Activated CD8-positive, alpha-beta memory T cell treated with anti-CD3 and anti-CD28 coated beads, Interleukin-2, amount 10 ng/mL, durations not matched to agents 7 days and 5 days (primary cell): Measurements from ENCODE around the gene STON2. TPM values are rescaled to one million over a fixed set of nuclear protein-coding genes. Genes with fewer than 3 reads are reported as not detected.

Source experiments
- ATAC-seq: fragments of 150-1000 bp; cut with Tn5 transposase; one replicate; pipeline ENCODE4 v1.10.0; 2021; ENCODE audit warnings: moderate library complexity
- CTCF ChIA-PET: fragments of 350-600 bp; sonication (Branson Sonifier 250); formaldehyde crosslinking; loops from one replicate; lab custom pipeline; 2021; ENCODE audit warnings: antibody characterized with exemption; lab: Charles Lee
- DNase-seq: peaks from one replicate; pipeline ENCODE4 v3.0.0-alpha.2; 2020
- H3K27ac Mint-ChIP-seq: one replicate; pipeline ENCODE4 v1.8.0; 2021; ENCODE audit warnings: mild to moderate bottlenecking, mixed read lengths
- H3K27me3 Mint-ChIP-seq: one replicate; pipeline ENCODE4 v1.8.0; 2021; ENCODE audit warnings: mixed read lengths
- H3K36me3 Mint-ChIP-seq: one replicate; pipeline ENCODE4 v1.8.0; 2021; ENCODE audit warnings: mild to moderate bottlenecking, mixed read lengths
- H3K4me1 Mint-ChIP-seq: one replicate; pipeline ENCODE4 v1.8.0; 2021; ENCODE audit warnings: mixed read lengths
- H3K4me3 Mint-ChIP-seq: one replicate; pipeline ENCODE4 v1.8.0; 2021; ENCODE audit warnings: mild to moderate bottlenecking, moderate library complexity, mixed read lengths
- H3K9me3 Mint-ChIP-seq: one replicate; pipeline ENCODE4 v1.8.0; 2022; ENCODE audit warnings: low read depth, mixed read lengths
- total RNA-seq, 2 experiments: library from RNA; stranded (reverse); gene quantifications; one replicate each; pipeline ENCODE4 v1.2.3, GENCODE V29; 2021

Gene STON2
- total RNA-seq, 2 experiments from 2014 or later, result 0.20 to 0.66 TPM

DNA sequence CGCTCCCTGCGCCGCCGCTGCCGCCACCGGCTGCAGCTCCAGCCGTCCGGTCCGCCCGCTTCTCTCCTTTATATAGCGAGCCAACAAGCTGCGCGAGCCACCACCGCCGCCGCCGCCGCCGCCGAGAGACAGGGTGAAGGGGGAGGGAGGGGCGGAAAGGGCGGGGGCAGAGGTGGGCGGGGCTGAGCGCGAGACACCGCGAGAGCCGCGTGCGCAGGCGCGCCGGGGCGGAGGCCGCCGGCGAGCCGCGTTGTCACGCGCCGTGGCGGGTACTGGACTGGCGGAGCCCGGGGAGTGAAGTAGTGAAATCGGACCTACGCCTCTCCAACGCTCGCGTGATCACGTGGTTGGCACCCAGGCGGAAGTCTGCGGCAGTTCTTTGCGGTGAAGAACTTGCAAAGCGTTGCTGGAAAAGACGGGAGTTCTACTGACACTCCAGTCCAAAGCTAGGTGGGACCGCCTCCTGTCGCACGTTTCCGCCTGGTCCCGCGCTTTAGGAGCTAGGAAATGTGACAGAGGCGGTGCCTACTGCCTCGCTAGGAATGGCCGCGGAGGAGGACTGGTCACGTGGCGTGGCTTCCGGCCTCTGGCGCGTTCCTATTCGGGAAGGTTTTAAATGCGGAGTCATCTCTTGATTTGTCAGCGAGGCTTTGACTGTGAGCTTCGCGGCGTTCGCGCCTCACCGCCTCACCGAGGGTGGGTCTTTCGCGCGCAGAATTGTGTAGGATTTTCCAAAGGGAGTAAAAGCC lies 179.1 kb downstream of the STON2 start, which contains the start of gene GTF2A1:
TSS of gene GTF2A1 (minus strand) at position 130 of the 749 bp plus-strand sequence. CDS start 441 bp downstream, outside the sequence.
- CTCF ChIA-PET, result interaction anchor here (1.2 to 1.8 kb wide), 6 partner anchors 20 to 290 kb away, joined by 3 to 7 read pairs (median 4); no protein-coding TSS in a partner anchor

GRCh38 chr14:81220580-81220829 lies 179.6 kb downstream of the STON2 start:
- ATAC-seq, result no peak
- H3K36me3 Mint-ChIP-seq, result peaks cover 23% of the 10 kb centered on the region
- CTCF ChIA-PET, result interaction anchor here (1.2 to 1.8 kb wide), 5 partner anchors 19 to 244 kb away, joined by 3 to 7 read pairs (median 5); no protein-coding TSS in a partner anchor
- peaks cover 40% of the 10 kb centered on the region for H3K4me1 Mint-ChIP-seq
- no peaks in the 10 kb centered on the region for H3K9me3 Mint-ChIP-seq
- peak overlapping the region; percentile 85 for H3K4me3 Mint-ChIP-seq
- DNase-seq, result no peak
- H3K27me3 Mint-ChIP-seq, result peaks cover 3% of the 10 kb centered on the region
- H3K27ac Mint-ChIP-seq, result peak overlapping the region; percentile 97

More for the DNA sequence above, 179.1 kb downstream of the STON2 start, which contains the start of gene GTF2A1:
- Mint-ChIP-seq H3K27me3 (peaks cover 3% of the 10 kb centered on the region), H3K4me1 (peaks cover 38% of the 10 kb centered on the region), H3K4me3 (peak within 1 kb of the TSS; percentile 93), H3K36me3 (peaks cover 18% of the 10 kb centered on the region), H3K9me3 (no peaks in the 10 kb centered on the region), H3K27ac (peak within 1 kb of the TSS; percentile 99)
- DNase-seq (peak; percentile 96), ATAC-seq (peak; percentile 80)

- Mint-ChIP-seq H3K36me3 (peaks cover 27% of the 10 kb centered on the region), H3K4me1 (peaks cover 43% of the 10 kb centered on the region)
Measured at GRCh38 chr14:81219759-81220579, 180.2 kb downstream of the STON2 start.

DNA sequence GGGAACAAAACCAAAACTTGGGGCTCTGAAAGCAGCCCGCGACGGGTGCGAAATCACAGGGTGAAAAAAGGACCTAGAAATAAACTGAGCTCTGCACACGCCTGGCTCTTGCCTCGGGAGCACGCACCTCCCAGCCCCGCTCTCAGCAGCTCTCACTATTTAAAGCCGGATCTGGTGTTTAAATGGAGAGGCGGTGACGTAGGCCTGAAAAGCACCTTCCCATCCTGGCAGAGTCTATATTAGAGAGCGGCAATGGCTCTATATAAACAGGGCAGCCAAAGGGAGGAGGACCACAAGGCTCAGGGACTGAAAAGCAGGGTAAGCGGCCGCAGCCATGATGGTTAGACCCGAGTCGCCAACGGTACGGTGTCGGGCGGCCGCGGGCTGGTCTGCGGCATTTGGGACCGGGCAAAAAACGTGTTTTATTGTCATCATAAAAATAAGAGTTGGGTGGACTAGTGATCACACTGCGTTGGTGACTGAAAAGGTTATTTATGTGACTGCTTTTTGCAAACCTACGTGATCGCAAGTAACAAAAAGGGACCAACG lies 180.8 kb downstream of the STON2 start:
- no peaks in the 10 kb centered on the region for H3K9me3 Mint-ChIP-seq
- peak overlapping the region; percentile 99 for H3K27ac Mint-ChIP-seq
- CTCF ChIA-PET, result interaction anchor here (1.0 to 1.4 kb wide), 6 partner anchors 21 to 283 kb away, joined by 3 to 7 read pairs (median 4); no protein-coding TSS in a partner anchor
- peaks cover 44% of the 10 kb centered on the region for H3K4me1 Mint-ChIP-seq
- peaks cover 3% of the 10 kb centered on the region for H3K27me3 Mint-ChIP-seq
- H3K36me3 Mint-ChIP-seq, result peaks cover 29% of the 10 kb centered on the region
- ATAC-seq (peak; percentile 63), DNase-seq (peak; percentile 91)
- peak overlapping the region; percentile 93 for H3K4me3 Mint-ChIP-seq

More at GRCh38 chr14:81219759-81220579, 180.2 kb downstream of the STON2 start:
- CTCF ChIA-PET, result interaction anchor here (1.2 to 1.8 kb wide), 8 partner anchors 19 to 284 kb away, joined by 3 to 7 read pairs (median 4); no protein-coding TSS in a partner anchor
- Mint-ChIP-seq H3K27me3 (peaks cover 3% of the 10 kb centered on the region), H3K27ac (peak overlapping the region; percentile 99), H3K4me3 (peak overlapping the region; percentile 93), H3K9me3 (no peaks in the 10 kb centered on the region)
- ATAC-seq (peak; percentile 5), DNase-seq (peak; percentile 61)

- peak; percentile 53 for ATAC-seq
- Mint-ChIP-seq H3K36me3 (peaks cover 51% of the 10 kb centered on the region), H3K27me3 (no peaks in the 10 kb centered on the region), H3K27ac (no peak overlapping the region), H3K4me1 (peaks cover 22% of the 10 kb centered on the region), H3K9me3 (no peaks in the 10 kb centered on the region), H3K4me3 (no peak overlapping the region)
- no peak for DNase-seq
- CTCF ChIA-PET, result interaction anchor here (1.3 to 1.4 kb wide), 3 partner anchors 19 to 215 kb away, joined by 3 to 5 read pairs (median 3); no protein-coding TSS in a partner anchor
Measured at GRCh38 chr14:81211844-81212243, 188.3 kb downstream of the STON2 start.

Other genes starting within 250 kb of the STON2 start
- 10 to 100 TPM; 32.2 to 34.7 TPM for gene GTF2A1, start 179.4 kb downstream of the STON2 start, total RNA-seq
- 10 to 100 TPM; 59.0 to 65.3 TPM for gene SEL1L, start 133.5 kb upstream of the STON2 start, total RNA-seq